Gastrocnemius medialis (tissue), 4 donors: Measurements from ENCODE around the gene ARHGAP40.

Experiments used
- POLR2A ChIP-seq, 2 donors: fragments of 450-650 bp; IDR thresholded peaks; one replicate each; pipeline ENCODE4 v1.6.1; 2017; ENCODE audit warnings: antibody characterized with exemption in 2 of 2, mild to moderate bottlenecking in 2 of 2, moderate library complexity in 2 of 2
- TF ChIP-seq, protein P1 (sequence below), 5 experiments: fragments of 450-650 bp in 3 of 5; fragments of 200-600 bp in 2 of 5; sonication (generic) in 2 of 5; IDR thresholded peaks in 4 of 5; conservative IDR thresholded peaks in 1 of 5; 1 replicate in 4 of 5; 2 replicates in 1 of 5; pipeline ENCODE4 v1.5.1; 2016 to 2019; ENCODE audit warnings: antibody characterized with exemption in 5 of 5, mild to moderate bottlenecking in 3 of 5, moderate library complexity in 3 of 5

DNA sequence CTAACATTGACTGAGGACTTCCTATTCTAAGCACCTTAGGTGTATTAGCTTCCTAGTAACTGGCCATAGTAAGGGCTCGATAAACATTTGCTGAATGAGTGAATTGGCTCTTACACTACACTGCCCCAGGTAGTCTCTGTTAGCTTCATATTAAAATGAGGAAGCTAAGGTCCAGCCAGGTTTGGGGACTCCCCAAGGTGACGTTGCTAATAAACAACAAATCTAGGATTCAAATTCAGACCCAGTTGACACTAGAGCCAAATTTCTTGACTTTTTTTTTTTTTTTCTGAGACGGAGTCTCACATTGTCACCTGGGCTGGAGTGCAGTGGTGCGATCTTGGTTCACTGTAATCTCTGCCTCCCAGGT lies 16.2 kb downstream of the ARHGAP40 start:
- TF ChIP-seq, protein P1, sequence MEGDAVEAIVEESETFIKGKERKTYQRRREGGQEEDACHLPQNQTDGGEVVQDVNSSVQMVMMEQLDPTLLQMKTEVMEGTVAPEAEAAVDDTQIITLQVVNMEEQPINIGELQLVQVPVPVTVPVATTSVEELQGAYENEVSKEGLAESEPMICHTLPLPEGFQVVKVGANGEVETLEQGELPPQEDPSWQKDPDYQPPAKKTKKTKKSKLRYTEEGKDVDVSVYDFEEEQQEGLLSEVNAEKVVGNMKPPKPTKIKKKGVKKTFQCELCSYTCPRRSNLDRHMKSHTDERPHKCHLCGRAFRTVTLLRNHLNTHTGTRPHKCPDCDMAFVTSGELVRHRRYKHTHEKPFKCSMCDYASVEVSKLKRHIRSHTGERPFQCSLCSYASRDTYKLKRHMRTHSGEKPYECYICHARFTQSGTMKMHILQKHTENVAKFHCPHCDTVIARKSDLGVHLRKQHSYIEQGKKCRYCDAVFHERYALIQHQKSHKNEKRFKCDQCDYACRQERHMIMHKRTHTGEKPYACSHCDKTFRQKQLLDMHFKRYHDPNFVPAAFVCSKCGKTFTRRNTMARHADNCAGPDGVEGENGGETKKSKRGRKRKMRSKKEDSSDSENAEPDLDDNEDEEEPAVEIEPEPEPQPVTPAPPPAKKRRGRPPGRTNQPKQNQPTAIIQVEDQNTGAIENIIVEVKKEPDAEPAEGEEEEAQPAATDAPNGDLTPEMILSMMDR (IDR thresholded peaks at IDR 0.05 in 4 of 5, conservative IDR thresholded peaks at IDR 0.05 in 1 of 5) = no peak
- no peak for TF ChIP-seq POLR2A (IDR thresholded peaks at IDR 0.05)
